ENCODE results near the gene DNAAF9.

DNAAF9 gene

DNA sequence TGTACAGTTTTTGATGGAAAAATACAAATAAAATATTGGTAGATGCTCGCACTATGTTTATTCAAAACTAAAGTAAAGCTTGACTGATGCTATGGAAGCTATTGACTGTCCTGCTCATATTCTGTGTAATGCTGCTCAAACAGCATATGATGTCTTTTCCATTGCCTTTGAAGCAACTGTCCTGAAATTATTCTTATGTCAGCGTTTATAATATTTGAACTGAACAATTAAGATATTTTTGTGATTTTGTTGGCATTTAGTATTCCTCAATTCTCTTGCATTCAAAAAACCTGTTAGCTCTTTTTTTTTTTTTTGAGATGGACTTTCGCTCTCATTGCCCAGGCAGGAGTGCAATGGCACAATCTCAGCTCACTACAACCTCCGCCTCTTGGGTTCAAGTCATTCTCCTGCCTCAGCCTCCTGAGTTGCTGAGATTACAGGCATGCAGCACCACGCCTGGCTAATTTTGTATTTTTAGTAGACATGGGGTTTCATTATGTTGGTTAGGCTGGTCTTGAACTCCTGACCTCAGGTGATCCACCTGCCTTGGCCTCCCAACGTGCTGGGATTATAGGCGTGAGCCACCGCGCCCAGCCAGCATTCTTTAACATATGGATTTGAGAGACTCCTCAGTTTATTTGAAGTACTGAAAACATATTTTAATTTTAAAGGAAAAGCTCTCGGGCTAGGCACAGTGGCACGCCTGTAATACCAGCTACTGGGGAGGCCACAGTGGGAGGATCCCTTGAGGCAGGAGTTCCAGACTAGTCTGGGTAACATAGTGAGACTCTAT, 5.3 kb upstream of the DNAAF9 start:
- no peak for DNase-seq (ENCODE audit: low read depth, low spot score)

DNA sequence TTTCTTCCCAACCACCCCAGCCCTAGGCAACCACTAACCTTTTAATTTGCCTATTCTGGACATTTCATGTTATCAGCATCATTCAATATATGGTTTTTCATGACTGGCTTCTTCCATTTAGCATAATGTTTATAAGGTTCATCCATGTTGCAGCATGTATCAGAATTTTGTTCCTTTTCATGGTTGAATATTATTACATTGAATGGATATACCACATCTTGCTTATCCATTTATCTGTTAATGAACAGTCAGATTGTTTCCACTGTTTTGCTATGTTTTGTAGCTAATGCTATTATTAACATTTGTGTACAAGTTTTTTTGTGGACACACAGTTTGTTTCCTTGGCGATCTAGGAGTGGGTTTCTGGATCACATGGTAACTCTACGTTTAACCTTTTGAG, 3.0 kb upstream of the DNAAF9 start:
- no peak for DNase-seq (ENCODE audit: low read depth, low spot score)

DNA sequence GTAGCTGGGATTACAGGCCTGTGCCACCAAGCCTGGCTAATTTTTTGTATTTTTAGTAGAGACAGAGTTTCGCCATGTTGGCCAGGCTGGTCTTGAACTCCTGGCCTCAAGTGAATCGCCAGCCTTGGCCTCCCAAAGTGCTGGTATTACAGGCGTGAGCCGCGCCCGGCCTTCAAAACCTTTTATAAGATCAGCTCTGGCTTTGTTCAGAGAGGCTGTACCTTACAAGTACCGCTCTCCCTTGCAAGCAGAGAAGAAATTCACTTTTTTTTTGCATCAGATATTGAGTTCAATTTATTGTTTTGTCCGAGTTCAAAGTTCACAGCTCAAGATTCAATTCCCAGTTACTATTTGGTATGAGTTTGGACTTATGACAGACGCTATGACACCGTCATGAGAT, 1.9 kb upstream of the DNAAF9 start:
- no peak for DNase-seq (ENCODE audit: low read depth, low spot score)

DNA sequence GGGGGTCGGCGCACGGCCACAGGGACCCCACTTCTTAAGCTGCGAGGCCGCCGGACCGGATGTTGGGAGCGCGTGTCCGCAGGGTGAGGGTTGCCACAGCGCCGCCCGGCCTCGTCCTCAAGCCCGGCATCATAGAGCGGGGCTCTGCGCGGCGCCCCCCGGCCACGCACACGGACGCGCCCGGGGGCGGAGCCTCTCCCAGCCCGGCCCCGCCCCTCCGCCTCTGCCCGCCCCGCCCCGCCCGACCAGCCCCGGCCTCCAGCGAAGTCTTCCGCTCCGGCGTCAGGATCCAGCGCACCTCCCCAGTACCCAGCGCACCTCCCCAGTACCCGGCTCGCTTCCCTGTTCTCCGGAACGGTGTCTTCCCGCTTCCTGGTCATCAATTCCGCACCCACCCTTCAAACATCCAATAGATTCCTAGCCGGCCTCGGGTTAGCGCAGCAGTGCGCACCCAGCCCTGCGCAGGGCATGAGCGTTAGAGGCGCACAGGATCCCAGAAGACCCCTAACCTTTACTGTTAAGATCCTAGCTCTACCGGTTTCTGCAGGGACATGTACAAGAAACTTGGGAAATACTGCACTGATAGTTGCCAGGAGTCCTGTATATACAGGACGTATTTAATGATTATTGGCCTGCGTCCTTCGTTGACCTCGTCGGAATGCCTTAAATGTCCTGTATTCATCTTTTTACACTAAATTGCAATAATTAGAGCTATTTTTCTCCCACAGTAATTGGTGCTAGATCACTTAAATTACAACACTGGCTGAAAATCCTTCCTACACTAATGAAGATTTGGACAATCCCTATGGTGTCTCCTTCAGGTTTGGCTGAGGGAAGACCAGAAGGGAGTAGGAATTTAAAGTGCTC, 535 bp upstream of the DNAAF9 start:
- DNase-seq (ENCODE audit: low read depth, low spot score), result peak; percentile 22

DNA sequence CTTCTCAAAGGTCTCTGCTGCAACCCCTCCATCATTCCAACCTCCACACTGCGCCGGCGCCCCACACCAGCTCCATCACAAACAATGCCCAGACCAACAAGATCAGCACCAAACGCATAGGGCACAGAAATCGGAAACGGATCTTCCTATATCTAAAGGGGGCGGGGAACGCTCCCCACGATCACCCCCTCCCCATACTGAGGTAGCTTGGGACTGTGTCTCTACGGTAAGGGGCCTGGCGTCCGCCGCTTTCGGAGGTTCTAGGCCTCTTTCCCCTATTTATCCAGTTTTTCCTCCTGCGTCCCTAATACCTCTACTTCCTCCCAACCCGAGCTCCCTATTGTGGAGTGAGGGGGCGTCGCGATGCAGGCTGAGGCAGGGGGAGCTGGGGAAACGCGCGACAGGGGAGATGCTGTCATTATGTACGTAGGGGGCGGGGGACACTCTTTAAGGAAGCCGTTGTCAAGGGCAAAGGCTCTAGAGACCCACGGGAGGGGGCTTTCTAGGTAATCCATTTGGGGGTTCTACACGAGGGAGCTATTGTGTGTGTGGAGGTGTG, 909 bp downstream of the DNAAF9 start:
- no peak for DNase-seq (ENCODE audit: low read depth, low spot score)

DNA sequence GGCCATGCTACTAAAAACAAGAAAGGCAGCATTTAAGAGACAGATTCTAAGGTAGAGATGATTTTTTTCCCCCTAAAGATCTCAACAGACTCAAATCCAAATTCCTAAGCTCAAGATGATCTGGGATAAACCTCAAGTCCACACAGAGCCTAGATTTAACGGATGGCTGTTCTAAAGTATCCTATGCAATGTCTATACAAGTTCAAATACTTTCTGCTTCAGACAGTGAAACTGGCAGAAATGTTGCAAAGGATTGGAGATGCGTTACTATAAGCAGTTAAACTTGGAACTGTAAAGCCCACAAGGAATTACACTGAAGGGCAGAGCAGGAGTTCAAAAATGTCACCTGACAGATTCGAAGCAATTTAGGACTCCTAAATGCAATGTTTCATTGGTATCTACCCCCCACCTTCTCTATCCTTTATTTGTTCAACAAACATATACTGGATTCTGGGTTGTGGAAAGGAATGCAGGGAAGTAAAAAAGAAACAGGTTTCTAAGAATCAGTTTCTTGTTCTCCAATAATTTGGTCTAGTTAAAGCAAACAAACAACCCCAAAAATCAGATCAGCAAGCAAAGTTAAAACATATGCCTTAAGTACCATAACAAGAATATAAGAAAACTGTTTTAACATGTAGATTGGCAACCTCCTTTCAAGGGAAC, 1.6 kb downstream of the DNAAF9 start:
- DNase-seq (ENCODE audit: low read depth, low spot score), result no peak

DNA sequence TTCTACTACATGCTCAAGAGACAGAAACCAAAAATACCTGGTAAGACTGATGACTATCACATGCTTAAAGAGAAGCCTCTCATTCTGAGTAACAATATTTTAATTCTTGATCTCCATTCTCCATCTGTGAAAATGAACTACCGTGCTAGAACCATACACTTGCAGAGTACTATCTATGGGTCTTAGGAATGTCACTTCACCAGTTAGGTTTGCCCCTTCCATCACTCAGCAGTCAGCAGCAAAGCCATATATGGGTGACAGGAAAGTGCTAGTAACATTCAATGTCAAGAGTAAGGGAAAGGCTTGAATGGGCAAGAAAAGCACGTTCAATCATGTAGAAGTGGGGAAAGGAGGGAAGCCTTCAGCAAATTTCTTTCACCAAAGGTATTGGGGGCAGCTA, 2.3 kb downstream of the DNAAF9 start:
- no peak for DNase-seq (ENCODE audit: low read depth, low spot score)

DNA sequence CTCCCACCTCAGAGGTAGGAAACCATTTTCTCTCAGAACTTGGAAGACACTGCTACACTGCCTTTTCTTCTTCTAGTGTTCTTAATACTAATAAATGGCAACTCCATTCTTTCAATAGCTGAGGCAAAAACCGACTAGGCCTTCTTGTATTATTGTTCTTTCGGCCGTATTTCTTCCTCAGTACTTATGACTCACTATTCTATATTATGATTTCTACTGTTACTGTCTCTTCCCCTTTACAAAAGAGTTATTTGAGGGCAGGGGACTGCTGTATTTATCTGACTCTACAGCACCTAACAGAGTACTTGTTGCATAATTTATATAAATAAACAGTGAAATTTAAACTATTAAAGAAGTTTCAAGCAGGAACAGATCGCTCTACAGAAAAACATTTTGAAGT, 3.1 kb downstream of the DNAAF9 start:
- no peak for DNase-seq (ENCODE audit: low read depth, low spot score)

DNA sequence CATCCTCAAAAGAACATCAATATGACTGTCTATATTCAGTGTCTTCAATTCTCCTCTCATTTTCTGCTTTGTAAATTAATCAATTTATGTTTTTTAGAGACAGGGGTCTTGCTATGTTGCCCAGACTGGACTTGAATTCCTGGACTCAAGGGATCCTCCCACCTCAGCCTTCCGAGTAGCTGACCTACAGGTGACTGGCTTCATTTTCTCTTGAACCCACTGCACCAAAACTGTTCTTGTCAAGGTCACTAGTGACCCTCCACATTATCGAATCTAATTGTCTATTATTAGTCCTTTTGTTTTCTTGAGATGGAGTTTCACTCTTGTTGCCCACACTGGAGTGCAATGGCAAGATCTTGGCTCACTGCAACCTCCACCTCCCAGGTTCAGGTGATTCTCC, 3.7 kb downstream of the DNAAF9 start:
- DNase-seq (ENCODE audit: low read depth, low spot score), result no peak

DNA sequence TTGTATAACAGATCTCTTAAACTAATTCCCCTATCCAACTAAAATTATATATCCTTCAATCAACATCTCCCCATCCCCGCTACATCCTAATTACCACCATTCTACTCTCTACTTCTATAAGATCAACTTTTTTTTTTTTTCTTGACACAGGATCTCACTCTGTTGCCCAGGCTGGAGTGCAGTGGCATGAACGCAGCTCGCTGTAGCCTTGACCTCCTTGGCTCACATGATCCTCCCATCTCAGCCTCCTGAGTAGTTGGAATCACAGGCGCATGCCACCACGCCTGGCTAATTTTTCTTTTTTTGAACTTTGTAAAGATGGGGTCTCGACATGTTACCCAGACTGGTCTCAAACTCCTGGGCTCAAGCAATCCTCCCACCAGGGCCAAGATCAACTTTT, 5.0 kb downstream of the DNAAF9 start:
- no peak for DNase-seq (ENCODE audit: low read depth, low spot score)

DNA sequence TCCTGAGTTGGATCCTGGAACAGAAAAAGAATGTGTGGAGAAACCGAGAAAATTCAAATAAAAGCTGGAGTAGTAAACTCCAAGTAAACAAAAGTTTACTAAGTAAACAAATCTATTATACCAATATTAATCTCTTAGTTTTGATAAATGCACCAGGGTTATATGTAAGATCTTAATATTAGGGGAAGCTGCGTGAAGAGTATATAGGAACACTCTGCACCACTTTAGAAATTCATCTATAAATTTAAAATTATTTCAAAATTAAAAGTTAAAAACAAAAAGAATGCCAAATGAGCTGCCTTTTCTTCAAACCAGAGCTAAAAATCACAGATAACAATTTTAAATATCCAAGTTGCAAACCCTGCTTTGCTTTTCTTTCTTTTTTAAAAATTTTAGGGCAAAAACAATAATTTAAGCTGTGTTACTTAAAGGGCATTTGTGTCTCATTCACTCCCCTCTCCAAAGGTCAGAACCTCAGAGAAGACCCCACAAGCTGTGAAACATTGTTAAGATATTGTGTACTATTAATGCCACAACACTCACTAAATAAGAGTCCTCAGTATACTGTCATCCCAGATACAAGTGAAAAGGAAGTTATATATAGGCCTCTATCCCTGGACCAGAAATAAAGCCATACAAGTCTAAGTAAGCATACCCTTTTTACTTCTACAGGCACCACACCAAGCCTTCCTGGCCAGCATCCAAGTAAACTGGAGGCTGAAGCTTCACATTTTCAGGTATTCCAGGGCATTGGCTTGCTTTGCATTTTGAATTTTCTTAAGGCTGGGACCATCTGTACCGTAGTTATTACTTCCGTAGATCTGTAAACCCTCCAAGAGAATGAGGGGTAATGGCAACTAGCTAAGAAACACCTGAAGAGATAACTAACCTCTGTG, 7.0 kb downstream of the DNAAF9 start:
- DNase-seq (ENCODE audit: low read depth, low spot score), result no peak

DNA sequence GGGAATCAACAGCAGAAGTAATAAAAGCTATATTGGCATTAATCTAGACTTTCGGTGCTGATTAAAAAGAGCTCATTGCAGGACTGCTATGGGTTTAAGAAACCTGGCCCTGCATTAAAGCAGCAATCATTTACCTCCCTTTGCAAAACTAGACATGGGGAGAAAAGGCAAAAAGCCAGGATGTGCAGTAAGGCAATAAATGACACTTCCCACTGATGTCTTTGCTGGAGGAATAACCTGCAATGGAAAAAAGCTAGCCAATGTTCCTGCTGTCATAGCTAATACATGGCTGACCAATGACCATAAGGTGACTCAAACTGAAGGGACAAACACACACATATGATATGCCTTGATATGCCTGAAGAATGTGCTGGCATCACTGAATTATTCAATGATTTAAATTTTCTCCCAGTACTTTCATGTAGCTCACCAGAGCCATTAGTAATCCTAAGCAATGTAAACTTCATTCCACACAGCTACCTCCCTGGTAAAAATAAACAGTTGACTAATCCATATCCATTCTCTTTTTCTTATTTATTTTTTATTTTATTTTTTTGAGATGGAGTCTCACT, 8.7 kb downstream of the DNAAF9 start:
- DNase-seq (ENCODE audit: low read depth, low spot score), result no peak

DNA sequence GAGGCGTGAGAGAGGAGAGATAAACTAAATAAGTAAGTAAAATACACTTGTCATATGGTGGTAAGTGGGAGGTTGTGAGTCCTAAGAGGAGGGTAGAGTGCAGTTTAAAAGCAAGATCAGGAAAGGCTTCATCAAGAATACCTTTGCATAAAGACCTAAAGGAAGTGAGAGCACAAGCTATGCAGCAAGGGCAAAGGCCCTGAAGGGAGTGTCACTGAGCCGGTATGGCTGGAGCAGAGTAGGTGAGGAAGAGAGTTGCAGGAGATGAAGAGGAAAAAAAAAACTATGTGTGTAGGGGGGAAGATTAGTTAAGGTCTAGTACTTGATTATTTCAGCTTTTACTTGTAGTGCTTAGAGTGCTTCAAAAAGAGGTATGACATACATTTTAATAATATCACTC, 11.0 kb downstream of the DNAAF9 start:
- DNase-seq (ENCODE audit: low read depth, low spot score), result no peak

DNA sequence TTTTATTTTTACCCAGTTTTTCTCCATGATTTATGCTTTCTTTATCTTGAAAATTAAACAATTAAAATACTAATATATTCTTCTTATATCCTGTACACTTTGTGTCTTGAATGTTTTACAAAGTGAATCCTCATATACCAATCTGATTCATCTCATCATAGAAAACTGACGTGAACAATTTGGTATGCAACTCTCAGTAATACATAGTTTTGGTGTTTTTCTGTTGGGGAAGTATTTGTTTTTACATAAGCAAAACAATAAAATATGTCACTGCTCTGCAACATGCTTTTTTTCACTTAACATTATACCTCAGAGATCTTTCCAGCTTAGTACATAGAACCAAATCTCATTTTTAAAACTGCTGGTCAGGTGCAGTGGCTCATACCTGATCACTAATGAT, 14.7 kb downstream of the DNAAF9 start:
- DNase-seq (ENCODE audit: low read depth, low spot score), result no peak

DNA sequence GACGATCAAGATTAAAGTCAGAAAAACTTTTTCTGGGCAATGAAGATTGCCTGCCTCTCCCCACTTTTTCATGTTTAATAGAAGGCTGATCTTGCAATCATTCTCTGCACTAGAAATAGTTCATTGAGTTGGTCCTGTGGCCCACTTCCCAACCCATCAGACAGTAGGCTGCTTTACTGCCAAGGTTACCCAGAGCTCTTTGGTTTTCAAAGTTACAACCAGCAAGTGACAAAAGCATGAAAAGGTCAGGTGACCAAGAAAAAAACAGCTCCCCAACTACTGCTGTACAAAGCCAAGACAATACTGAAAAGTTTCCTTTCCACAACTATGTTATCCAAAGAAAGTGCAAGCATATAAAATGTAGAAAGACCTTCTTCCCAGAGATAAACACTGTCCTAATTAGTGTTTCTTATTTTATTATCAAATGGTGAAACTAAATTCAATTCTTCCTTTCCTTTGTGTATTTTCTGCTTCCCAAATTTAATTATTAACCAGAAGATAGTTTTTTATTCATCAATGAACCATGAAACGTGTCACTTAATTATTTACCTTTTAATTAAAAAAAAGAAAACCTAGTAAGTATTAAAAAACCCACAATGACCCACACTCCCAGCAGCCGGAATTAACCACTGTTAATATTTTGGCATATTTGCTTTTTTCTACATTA, 16.6 kb downstream of the DNAAF9 start:
- no peak for DNase-seq (ENCODE audit: low read depth, low spot score)

DNA sequence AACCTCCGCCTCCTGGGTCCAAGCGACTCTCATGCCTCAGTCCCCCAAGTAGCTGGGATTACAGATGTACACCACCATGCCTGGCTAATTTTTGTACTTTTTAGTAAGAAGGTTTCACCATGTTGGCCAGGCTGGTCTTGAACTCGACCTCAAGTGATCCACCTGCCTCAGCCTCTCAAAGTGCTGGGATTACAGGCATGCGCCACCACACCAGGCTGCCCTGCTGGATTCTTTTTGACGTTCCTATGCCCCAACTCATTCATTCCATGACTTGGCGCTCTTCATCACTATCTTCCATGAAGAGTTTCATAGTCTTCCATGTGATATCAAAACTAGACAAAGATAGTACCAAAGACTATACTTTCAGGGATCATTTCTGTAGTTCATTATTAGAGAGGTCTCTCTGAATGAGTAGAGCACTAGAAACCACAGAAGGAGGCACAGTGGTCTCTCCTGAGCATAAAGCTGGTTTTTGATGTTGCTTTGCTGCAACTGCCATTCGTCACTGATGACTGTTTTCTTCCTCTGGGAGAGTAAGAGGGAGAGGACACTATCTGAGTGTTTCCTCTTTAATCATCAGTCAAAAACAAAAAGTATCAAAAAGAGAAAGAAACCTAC, 23.5 kb downstream of the DNAAF9 start:
- DNase-seq (ENCODE audit: low read depth, low spot score), result no peak

DNA sequence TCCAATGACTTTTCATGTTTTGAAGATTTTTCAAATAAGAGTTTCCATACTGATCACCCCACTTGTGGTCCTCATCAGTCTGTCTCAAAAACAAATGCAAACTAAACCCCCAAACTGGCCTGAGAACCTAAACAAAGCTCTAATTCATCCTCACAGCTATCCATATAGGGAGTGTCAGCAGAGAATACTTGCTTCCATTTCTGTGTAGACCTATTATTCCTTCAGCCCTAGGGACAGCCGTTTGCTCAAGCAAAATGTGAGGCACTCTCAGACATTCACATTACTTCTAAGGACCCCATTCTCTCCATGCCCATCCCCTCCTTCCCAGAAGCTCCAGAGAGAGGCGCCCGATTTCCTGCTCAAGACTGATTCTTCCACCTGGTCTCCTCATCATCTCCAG, 24.6 kb downstream of the DNAAF9 start:
- no peak for DNase-seq (ENCODE audit: low read depth, low spot score)

DNA sequence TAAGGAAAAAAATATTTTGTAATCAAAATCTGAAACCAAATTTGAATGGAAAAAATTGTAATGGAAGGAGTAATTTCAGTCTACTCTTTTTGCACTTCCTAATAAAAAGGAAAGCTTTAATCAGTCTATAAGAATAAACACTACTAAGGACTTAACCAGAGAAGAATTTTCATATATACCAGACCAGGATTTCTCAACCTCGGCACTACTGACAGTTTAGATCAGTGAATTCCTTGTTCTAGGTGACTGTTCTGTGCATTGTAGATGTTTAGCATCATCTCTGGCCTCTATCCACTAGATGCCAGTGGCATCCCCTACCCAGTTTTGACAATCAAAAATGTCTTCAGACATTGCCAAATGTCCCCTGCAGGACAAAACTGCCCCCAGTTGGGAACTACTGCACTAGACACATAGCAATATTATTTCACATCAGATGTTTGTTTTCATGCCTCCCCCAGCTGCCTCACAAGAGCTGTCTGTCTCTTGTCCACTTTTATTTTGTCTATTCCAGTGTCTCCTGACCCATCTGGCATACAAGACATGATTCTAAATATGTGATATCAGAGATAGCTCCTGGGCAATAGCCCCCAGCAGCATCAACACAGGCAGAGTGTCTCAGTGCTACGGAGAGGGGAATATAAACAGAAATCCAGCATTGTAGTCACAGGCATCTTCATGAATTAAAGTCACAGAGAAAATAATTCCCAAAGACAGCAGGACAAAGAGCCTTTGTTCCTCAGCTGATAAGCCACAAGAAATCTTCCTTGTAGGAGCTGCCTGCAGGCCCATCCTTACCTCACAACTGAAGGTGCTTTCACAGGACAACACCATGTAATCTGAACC, 27.0 kb downstream of the DNAAF9 start:
- DNase-seq (ENCODE audit: low read depth, low spot score), result no peak

DNA sequence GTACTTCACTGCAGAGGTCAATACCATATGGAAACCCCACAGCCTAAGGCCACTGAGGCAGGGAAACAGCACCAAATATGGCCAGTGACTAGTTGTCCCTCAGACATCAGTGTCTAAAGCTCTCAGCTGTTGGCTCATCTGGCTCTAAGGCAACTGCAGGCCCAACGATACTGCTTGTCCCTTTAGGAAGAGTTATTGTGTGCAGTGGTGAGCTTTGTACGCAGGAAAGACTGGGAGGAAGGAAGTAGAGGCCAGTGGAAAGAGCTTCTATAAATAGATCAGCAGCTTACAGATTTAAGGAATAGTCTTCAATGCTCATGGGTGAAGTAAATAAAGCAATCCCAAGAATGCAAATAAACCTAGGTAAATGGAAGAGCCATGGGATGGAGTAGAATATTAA, 29.3 kb downstream of the DNAAF9 start:
- no peak for DNase-seq (ENCODE audit: low read depth, low spot score)
